ENCODE data around the gene SLC25A10.
A peak's percentile ranks its signal among the peaks of the same experiment; 100 is the strongest.

Gene SLC25A10, protein sequence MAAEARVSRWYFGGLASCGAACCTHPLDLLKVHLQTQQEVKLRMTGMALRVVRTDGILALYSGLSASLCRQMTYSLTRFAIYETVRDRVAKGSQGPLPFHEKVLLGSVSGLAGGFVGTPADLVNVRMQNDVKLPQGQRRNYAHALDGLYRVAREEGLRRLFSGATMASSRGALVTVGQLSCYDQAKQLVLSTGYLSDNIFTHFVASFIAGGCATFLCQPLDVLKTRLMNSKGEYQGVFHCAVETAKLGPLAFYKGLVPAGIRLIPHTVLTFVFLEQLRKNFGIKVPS

DNA sequence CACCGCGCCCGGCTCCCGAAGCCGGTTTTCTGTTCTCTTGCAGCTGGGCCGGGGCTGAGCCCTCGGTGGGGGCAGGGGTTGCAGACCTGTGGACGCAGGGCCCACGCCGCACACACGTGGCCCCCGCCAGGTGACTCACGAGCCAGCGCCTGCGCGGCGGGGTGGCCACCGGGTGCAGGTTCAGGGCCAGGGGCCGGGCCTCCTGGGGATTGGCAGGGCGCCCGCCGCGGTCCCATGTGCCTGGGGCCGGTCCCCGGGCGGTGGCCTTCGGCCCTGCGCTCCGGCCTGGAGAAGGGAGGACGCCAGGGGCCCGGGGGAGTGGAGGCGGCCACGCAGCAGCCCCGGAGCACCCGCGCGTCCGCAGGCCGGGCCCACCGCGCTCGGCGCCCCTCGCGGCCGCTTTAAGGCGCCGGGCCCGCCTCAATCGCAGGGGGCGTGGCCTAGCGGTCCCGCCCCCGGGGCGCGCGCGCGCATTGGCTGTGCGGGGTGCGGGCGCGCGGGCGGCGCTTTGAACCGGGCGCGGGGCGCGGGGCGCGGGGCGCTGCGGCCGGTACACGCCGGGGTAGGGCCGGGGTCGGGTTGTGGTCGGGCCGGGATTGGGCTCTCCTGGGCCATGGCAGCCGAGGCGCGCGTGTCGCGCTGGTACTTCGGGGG, at the start of gene SLC25A10:
SLC25A10 (plus strand) TSS at position 471 of the 654 bp plus-strand sequence; CDS start at position 614, 143 bp downstream.
- no peaks in the 10 kb centered on the region for H3K27me3 ChIP-seq (ENCODE audit: control insufficient read depth in 1 of 2, insufficient read depth in 2 of 2, low read length in 2 of 2)
- peak within 1 kb of the TSS; percentile 50 for H3K27ac ChIP-seq (ENCODE audit: low read depth, low read length)
- H3K4me1 ChIP-seq (ENCODE audit: control insufficient read depth in 1 of 2, insufficient read depth in 2 of 2, low read length in 2 of 2): peaks cover 25 to 40% of the 10 kb centered on the region in 2 donors
- H3K36me3 ChIP-seq (ENCODE audit: control insufficient read depth in 1 of 2, insufficient read depth in 2 of 2, low read length in 2 of 2): peaks cover 4 to 22% of the 10 kb centered on the region in 2 donors
- H3K9ac ChIP-seq (ENCODE audit: low read depth in 1 of 2, low read length in 2 of 2): peak within 1 kb of the TSS; percentile 70 to 75
- no peaks in the 10 kb centered on the region for H3K9me3 ChIP-seq (ENCODE audit: control insufficient read depth in 1 of 2, low read length in 2 of 2)
- H3K4me3 ChIP-seq (ENCODE audit: low read depth in 1 of 2, low read length in 2 of 2): peak within 1 kb of the TSS; percentile 66 to 75

DNA sequence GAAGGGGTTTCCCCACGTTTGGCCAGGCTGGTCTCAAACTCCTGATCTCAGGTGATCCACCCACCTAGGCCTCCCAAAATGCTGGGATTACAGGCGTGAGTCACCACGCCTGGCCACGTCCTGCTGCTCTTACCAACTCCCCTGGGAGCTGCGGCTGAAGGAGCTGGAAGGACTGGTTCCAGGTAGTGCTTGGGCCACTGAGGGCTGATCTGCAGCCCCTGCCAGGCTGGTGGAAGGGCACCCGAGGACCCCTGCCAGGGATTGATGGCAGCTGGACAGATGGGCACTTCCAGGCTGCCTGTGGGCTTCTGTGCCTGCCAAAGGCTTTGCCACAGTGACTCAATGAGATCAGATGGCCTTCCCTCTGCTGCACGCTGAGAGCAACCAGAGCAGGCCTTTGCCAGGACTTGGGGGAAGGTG, 48.0 kb upstream of the SLC25A10 start:
- Histone ChIP-seq H3K9me3 (ENCODE audit: control insufficient read depth in 1 of 2, low read length in 2 of 2) (no peaks in the 10 kb centered on the region), H3K27me3 (ENCODE audit: control insufficient read depth in 1 of 2, insufficient read depth in 2 of 2, low read length in 2 of 2) (no peaks in the 10 kb centered on the region), H3K4me1 (ENCODE audit: control insufficient read depth in 1 of 2, insufficient read depth in 2 of 2, low read length in 2 of 2) (peaks cover 14 to 16% of the 10 kb centered on the region in 2 donors), H3K9ac (ENCODE audit: low read depth in 1 of 2, low read length in 2 of 2) (no peak overlapping the region), H3K36me3 (ENCODE audit: control insufficient read depth in 1 of 2, insufficient read depth in 2 of 2, low read length in 2 of 2) (peaks cover 0 to 15% of the 10 kb centered on the region in 2 donors), H3K4me3 (ENCODE audit: low read depth in 1 of 2, low read length in 2 of 2) (no peak overlapping the region), H3K27ac (ENCODE audit: low read depth, low read length) (no peak overlapping the region)

DNA sequence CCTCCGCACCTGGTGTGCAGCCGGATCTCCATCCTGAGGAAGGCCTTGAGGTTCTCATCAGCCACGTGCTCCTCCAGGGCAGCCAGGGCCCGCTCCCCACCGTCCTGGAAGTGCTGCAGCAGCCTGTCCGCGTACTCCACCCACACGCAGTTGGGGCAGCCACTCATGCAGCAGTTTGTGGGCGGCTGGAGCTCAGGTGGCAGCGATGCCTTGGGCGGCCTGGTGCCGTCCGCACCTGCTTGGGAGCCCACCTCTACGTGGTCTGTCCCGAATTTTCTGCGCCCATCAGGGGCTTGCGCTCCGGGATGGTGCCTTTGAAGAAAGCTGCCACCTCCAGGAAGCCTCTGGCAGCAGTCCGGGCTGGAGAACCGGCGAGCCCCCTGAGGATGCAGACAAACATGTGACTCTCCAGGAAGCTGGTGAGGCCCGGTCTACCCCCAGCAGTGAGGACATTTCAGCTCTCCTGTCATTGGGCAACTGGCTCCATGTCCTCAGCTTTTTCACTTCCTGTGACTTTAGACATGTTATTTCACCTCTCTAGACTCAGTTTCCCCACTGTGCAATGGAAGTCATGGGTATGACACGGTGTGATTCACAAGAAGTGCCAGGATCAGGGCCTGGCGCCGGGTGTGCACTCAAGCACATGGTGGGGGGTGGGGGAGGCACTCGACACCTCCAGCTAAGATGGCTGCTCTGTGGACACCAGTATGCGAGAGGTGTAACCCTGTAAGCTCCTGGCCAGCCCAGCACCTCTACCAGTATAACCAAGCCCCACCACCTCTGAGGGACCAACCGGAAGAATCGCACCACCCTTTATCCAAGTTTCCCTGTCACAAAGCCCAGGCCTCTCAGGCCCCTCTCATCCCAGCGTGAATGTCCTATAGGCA, 46.6 kb upstream of the SLC25A10 start:
- no peaks in the 10 kb centered on the region for H3K27me3 ChIP-seq (ENCODE audit: control insufficient read depth in 1 of 2, insufficient read depth in 2 of 2, low read length in 2 of 2)
- H3K4me3 ChIP-seq (ENCODE audit: low read depth in 1 of 2, low read length in 2 of 2): peak overlapping the region; percentile 72 to 89
- no peaks in the 10 kb centered on the region for H3K9me3 ChIP-seq (ENCODE audit: control insufficient read depth in 1 of 2, low read length in 2 of 2)
- peaks cover 14 to 16% of the 10 kb centered on the region in 2 donors for H3K4me1 ChIP-seq (ENCODE audit: control insufficient read depth in 1 of 2, insufficient read depth in 2 of 2, low read length in 2 of 2)
- no peak overlapping the region for H3K27ac ChIP-seq (ENCODE audit: low read depth, low read length)
- peaks cover 0 to 28% of the 10 kb centered on the region in 2 donors for H3K36me3 ChIP-seq (ENCODE audit: control insufficient read depth in 1 of 2, insufficient read depth in 2 of 2, low read length in 2 of 2)
- peak overlapping the region; percentile 69 to 91 for H3K9ac ChIP-seq (ENCODE audit: low read depth in 1 of 2, low read length in 2 of 2)

- Histone ChIP-seq H3K4me1 (ENCODE audit: control insufficient read depth in 1 of 2, insufficient read depth in 2 of 2, low read length in 2 of 2) (peaks cover 14 to 16% of the 10 kb centered on the region in 2 donors), H3K27ac (ENCODE audit: low read depth, low read length) (peak overlapping the region; percentile 64), H3K36me3 (ENCODE audit: control insufficient read depth in 1 of 2, insufficient read depth in 2 of 2, low read length in 2 of 2) (peaks cover under 1 to 31% of the 10 kb centered on the region in 2 donors), H3K27me3 (ENCODE audit: control insufficient read depth in 1 of 2, insufficient read depth in 2 of 2, low read length in 2 of 2) (no peaks in the 10 kb centered on the region), H3K4me3 (ENCODE audit: low read depth in 1 of 2, low read length in 2 of 2) (peak overlapping the region; percentile 72 to 89), H3K9me3 (ENCODE audit: control insufficient read depth in 1 of 2, low read length in 2 of 2) (no peaks in the 10 kb centered on the region), H3K9ac (ENCODE audit: low read depth in 1 of 2, low read length in 2 of 2) (peak overlapping the region; percentile 69 to 91)
Measured at GRCh38 chr17:81666092-81666341, 46.1 kb upstream of the SLC25A10 start.

DNA sequence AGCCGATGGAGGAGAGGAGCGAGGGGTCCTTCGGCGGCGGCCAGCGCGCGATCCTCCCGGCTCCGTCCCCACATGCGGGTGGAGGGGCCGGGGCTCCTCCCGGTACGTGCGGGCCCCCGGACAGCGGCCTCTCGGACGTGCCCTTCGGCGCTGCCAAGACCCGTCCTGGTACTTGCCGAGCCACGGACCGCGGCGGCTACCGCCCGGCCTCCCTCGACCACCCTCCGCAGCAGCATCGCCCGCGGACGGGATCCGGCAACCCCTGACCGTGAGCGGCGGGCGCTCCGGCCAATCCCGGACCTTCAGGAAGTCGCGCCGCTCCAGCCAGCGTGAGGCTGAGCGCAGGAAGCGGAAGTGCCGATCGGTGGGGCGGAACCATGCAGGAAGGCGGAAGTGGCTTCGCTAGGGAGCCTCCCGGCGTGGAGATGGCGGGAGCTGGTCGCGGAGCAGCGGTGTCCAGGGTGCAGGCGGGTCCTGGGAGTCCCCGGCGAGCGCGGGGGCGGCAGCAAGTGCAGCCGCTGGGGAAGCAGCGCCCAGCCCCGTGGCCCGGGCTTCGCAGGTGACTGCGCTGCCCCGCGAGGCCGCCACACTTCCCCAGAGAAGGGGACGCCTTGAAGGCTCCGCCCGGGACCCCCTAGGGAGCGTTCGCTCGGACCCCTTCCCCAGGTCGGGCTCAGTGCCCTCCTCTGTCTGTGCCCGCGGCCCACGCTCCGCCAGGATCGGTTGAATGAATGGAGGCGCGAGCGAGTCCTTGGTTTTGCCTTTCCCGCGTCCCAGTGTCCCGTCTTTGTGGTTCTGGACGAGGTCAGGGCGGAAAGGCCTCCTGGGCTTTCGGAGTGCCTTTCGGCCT, 45.5 kb upstream of the SLC25A10 start, which contains the start of the genes CCDC137 and OXLD1:
CCDC137 (plus strand) TSS at position 396 of the 850 bp plus-strand sequence; CDS start at position 426, 30 bp downstream.
OXLD1 (minus strand) TSS at position 264 of the 850 bp plus-strand sequence; CDS start at position 236, 28 bp downstream.
- peak within 1 kb of the TSS; percentile 69 to 91 for H3K9ac ChIP-seq (ENCODE audit: low read depth in 1 of 2, low read length in 2 of 2)
- peak within 1 kb of the TSS; percentile 64 for H3K27ac ChIP-seq (ENCODE audit: low read depth, low read length)
- no peaks in the 10 kb centered on the region for H3K27me3 ChIP-seq (ENCODE audit: control insufficient read depth in 1 of 2, insufficient read depth in 2 of 2, low read length in 2 of 2)
- peak within 1 kb of the TSS; percentile 72 to 89 for H3K4me3 ChIP-seq (ENCODE audit: low read depth in 1 of 2, low read length in 2 of 2)
- H3K9me3 ChIP-seq (ENCODE audit: control insufficient read depth in 1 of 2, low read length in 2 of 2): no peaks in the 10 kb centered on the region
- peaks cover 14 to 16% of the 10 kb centered on the region in 2 donors for H3K4me1 ChIP-seq (ENCODE audit: control insufficient read depth in 1 of 2, insufficient read depth in 2 of 2, low read length in 2 of 2)
- peaks cover 6 to 36% of the 10 kb centered on the region in 2 donors for H3K36me3 ChIP-seq (ENCODE audit: control insufficient read depth in 1 of 2, insufficient read depth in 2 of 2, low read length in 2 of 2)

GRCh38 chr17:81667754-81668153, 44.3 kb upstream of the SLC25A10 start:
- Histone ChIP-seq H3K4me1 (ENCODE audit: control insufficient read depth in 1 of 2, insufficient read depth in 2 of 2, low read length in 2 of 2) (peaks cover 14 to 16% of the 10 kb centered on the region in 2 donors), H3K9me3 (ENCODE audit: control insufficient read depth in 1 of 2, low read length in 2 of 2) (no peaks in the 10 kb centered on the region), H3K4me3 (ENCODE audit: low read depth in 1 of 2, low read length in 2 of 2) (no peak overlapping the region), H3K36me3 (ENCODE audit: control insufficient read depth in 1 of 2, insufficient read depth in 2 of 2, low read length in 2 of 2) (peaks cover 12 to 48% of the 10 kb centered on the region in 2 donors), H3K9ac (ENCODE audit: low read depth in 1 of 2, low read length in 2 of 2) (peak overlapping the region in 1 of 2 donors; percentile 7), H3K27me3 (ENCODE audit: control insufficient read depth in 1 of 2, insufficient read depth in 2 of 2, low read length in 2 of 2) (no peaks in the 10 kb centered on the region), H3K27ac (ENCODE audit: low read depth, low read length) (no peak overlapping the region)

GRCh38 chr17:81672504-81672903, 39.6 kb upstream of the SLC25A10 start:
- peaks cover 3 to 5% of the 10 kb centered on the region in 2 donors for H3K4me1 ChIP-seq (ENCODE audit: control insufficient read depth in 1 of 2, insufficient read depth in 2 of 2, low read length in 2 of 2)
- no peaks in the 10 kb centered on the region for H3K27me3 ChIP-seq (ENCODE audit: control insufficient read depth in 1 of 2, insufficient read depth in 2 of 2, low read length in 2 of 2)
- H3K9me3 ChIP-seq (ENCODE audit: control insufficient read depth in 1 of 2, low read length in 2 of 2): no peaks in the 10 kb centered on the region
- peaks cover 12 to 55% of the 10 kb centered on the region in 2 donors for H3K36me3 ChIP-seq (ENCODE audit: control insufficient read depth in 1 of 2, insufficient read depth in 2 of 2, low read length in 2 of 2)
- no peak overlapping the region for H3K27ac ChIP-seq (ENCODE audit: low read depth, low read length)
- no peak overlapping the region for H3K9ac ChIP-seq (ENCODE audit: low read depth in 1 of 2, low read length in 2 of 2)
- H3K4me3 ChIP-seq (ENCODE audit: low read depth in 1 of 2, low read length in 2 of 2): no peak overlapping the region

DNA sequence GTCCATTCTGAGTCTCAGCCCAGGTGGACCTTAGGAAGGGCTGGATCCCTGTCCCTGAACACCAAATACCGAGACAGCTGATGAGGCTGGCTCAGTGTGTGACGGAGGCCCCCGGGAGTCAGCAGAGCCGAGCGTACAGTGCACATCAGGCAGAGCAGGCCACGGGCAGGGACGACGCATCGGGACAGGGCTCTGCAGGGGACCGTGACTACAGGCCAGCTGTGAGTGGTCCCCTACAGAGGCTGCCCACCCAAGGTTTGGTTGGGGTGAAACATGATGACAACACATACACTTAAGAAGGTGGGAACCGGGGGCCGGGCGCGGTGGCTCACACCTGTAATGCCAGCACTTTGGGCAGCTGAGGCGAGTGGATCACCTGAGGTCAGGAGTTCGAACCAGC, 39.1 kb upstream of the SLC25A10 start:
- H3K27me3 ChIP-seq (ENCODE audit: control insufficient read depth in 1 of 2, insufficient read depth in 2 of 2, low read length in 2 of 2): no peaks in the 10 kb centered on the region
- no peak overlapping the region for H3K9ac ChIP-seq (ENCODE audit: low read depth in 1 of 2, low read length in 2 of 2)
- no peaks in the 10 kb centered on the region for H3K9me3 ChIP-seq (ENCODE audit: control insufficient read depth in 1 of 2, low read length in 2 of 2)
- H3K4me1 ChIP-seq (ENCODE audit: control insufficient read depth in 1 of 2, insufficient read depth in 2 of 2, low read length in 2 of 2): peaks cover 0 to under 1% of the 10 kb centered on the region in 2 donors
- peaks cover 12 to 55% of the 10 kb centered on the region in 2 donors for H3K36me3 ChIP-seq (ENCODE audit: control insufficient read depth in 1 of 2, insufficient read depth in 2 of 2, low read length in 2 of 2)
- no peak overlapping the region for H3K27ac ChIP-seq (ENCODE audit: low read depth, low read length)
- H3K4me3 ChIP-seq (ENCODE audit: low read depth in 1 of 2, low read length in 2 of 2): no peak overlapping the region

- Histone ChIP-seq H3K4me3 (ENCODE audit: low read depth in 1 of 2, low read length in 2 of 2) (no peak overlapping the region), H3K9me3 (ENCODE audit: control insufficient read depth in 1 of 2, low read length in 2 of 2) (no peaks in the 10 kb centered on the region), H3K27ac (ENCODE audit: low read depth, low read length) (no peak overlapping the region), H3K9ac (ENCODE audit: low read depth in 1 of 2, low read length in 2 of 2) (no peak overlapping the region), H3K4me1 (ENCODE audit: control insufficient read depth in 1 of 2, insufficient read depth in 2 of 2, low read length in 2 of 2) (no peaks in the 10 kb centered on the region), H3K36me3 (ENCODE audit: control insufficient read depth in 1 of 2, insufficient read depth in 2 of 2, low read length in 2 of 2) (peaks cover 12 to 51% of the 10 kb centered on the region in 2 donors), H3K27me3 (ENCODE audit: control insufficient read depth in 1 of 2, insufficient read depth in 2 of 2, low read length in 2 of 2) (no peaks in the 10 kb centered on the region)
Measured at GRCh38 chr17:81673561-81674258, 38.4 kb upstream of the SLC25A10 start.

All from duodenal mucosa (tissue), 2 donors.